Smooth muscle cell (in vitro differentiated cells): ENCODE data around the gene ZEB2. TPM values are rescaled to one million over a fixed set of nuclear protein-coding genes. Genes with fewer than 3 reads are reported as not detected.

Experiments
- DNase-seq: peaks from one replicate; lab custom pipeline; 2025; ENCODE audit not compliant: unreplicated experiment; lab: John Stamatoyannopoulos, UW
- H2AFZ ChIP-seq: fragments of 200-600 bp; sonication (generic); 2 replicates; pipeline ENCODE4 v1.6.0; 2016; ENCODE audit warnings: antibody characterized with exemption, low read depth, mild to moderate bottlenecking
- H3F3A ChIP-seq: fragments of 200-600 bp; sonication (generic); 2 replicates; pipeline ENCODE4 v1.6.0; 2017; ENCODE audit warnings: antibody characterized with exemption, low read depth
- H3K27ac ChIP-seq: fragments of 200-600 bp; sonication (generic); 2 replicates; pipeline ENCODE4 v1.5.1; 2016; ENCODE audit warnings: low read depth, mild to moderate bottlenecking
- H3K27me3 ChIP-seq: fragments of 200-600 bp; sonication (generic); 2 replicates; pipeline ENCODE4 v1.6.1; 2016; ENCODE audit warnings: low read depth, mild to moderate bottlenecking
- H3K36me3 ChIP-seq: fragments of 200-600 bp; sonication (generic); 2 replicates; pipeline ENCODE4 v1.5.1; 2016; ENCODE audit warnings: low read depth
- H3K4me1 ChIP-seq: fragments of 200-600 bp; sonication (generic); 2 replicates; pipeline ENCODE4 v1.5.1; 2016; ENCODE audit warnings: low read depth
- H3K4me2 ChIP-seq: fragments of 200-600 bp; sonication (generic); 2 replicates; pipeline ENCODE4 v1.6.0; 2016; ENCODE audit warnings: mild to moderate bottlenecking
- H3K4me3 ChIP-seq: fragments of 200-600 bp; sonication (generic); 2 replicates; pipeline ENCODE4 v1.5.1; 2016; ENCODE audit warnings: mild to moderate bottlenecking
- H3K79me2 ChIP-seq: fragments of 200-600 bp; sonication (generic); 2 replicates; pipeline ENCODE4 v1.6.0; 2016; ENCODE audit warnings: low read depth, mild to moderate bottlenecking
- H3K9ac ChIP-seq: fragments of 200-600 bp; sonication (generic); 2 replicates; pipeline ENCODE4 v1.6.0; 2016; ENCODE audit warnings: low read depth
- H3K9me3 ChIP-seq: fragments of 200-600 bp; sonication (generic); replicated peaks from 2 replicates; pipeline ENCODE4 v1.5.1; 2016; ENCODE audit warnings: low read depth
- H4K20me1 ChIP-seq: fragments of 200-600 bp; sonication (generic); 2 replicates; pipeline ENCODE4 v1.6.0; 2016; ENCODE audit warnings: low read depth
- CTCF ChIP-seq: fragments of 200-600 bp; sonication (generic); IDR thresholded peaks from 2 replicates; pipeline ENCODE4 v1.5.1; 2017; ENCODE audit warnings: borderline replicate concordance, mild to moderate bottlenecking, antibody characterized with exemption; ENCODE audit not compliant: insufficient read depth, poor library complexity, severe bottlenecking
- WGBS: methylation state at CpG from one replicate; pipeline ENCODE4 v1.1.7; 2016; ENCODE audit warnings: low lambda C conversion rate; 5-methylcytosine and 5-hydroxymethylcytosine counted together
- polyA plus RNA-seq: library from polyadenylated mRNA; unstranded; fragments of >200 nt; fragmentation: Nextera tagmentation; extraction: Ambion mirVana; gene quantifications from 2 replicates; pipeline ENCODE4 v1.2.1, GENCODE V29; 2016
- total RNA-seq: library from RNA; depleted of rRNA; stranded (reverse); fragments of >200 nt; gene quantifications from 2 replicates; pipeline ENCODE4 v1.2.3, GENCODE V29; 2014

ZEB2 gene
- total and polyA plus RNA-seq, 2 experiments from 2014 or later, result 67.5 to 148 TPM

GRCh38 chr2:144389151-144389929, 130.6 kb downstream of the ZEB2 start:
- WGBS, result 84% methylated on average over 37 of the region's 37 CpGs
- Histone ChIP-seq H2AFZ (no peak overlapping the region), H3K9me3 (no peaks in the 10 kb centered on the region), H3K4me1 (no peaks in the 10 kb centered on the region), H3K4me2 (no peak overlapping the region), H3K79me2 (peaks cover 5% of the 10 kb centered on the region), H3K27me3 (no peaks in the 10 kb centered on the region), H4K20me1 (peaks cover 11% of the 10 kb centered on the region), H3K4me3 (peak overlapping the region; percentile 34), H3K27ac (no peak overlapping the region), H3K9ac (no peak overlapping the region), H3F3A (peaks cover 34% of the 10 kb centered on the region), H3K36me3 (peaks cover 26% of the 10 kb centered on the region)
- DNase-seq, result no peak
- TF ChIP-seq CTCF, result no peak

- Histone ChIP-seq H3K9me3 (no peaks in the 10 kb centered on the region), H2AFZ (no peak overlapping the region), H3K27ac (peak overlapping the region; percentile 22), H3K79me2 (no peaks in the 10 kb centered on the region), H3K4me2 (no peak overlapping the region), H3K36me3 (no peaks in the 10 kb centered on the region), H3K9ac (no peak overlapping the region), H3K4me3 (no peak overlapping the region), H4K20me1 (no peaks in the 10 kb centered on the region), H3K27me3 (no peaks in the 10 kb centered on the region), H3F3A (peaks cover 28% of the 10 kb centered on the region), H3K4me1 (no peaks in the 10 kb centered on the region)
- 92% methylated on average over 1 of the region's 1 CpG for WGBS
- no peak for DNase-seq
- no peak for TF ChIP-seq CTCF
Measured at GRCh38 chr2:144385381-144385780, 134.5 kb downstream of the ZEB2 start.

GRCh38 chr2:144383571-144384100, 136.3 kb downstream of the ZEB2 start:
- no peak for DNase-seq
- Histone ChIP-seq H3K79me2 (no peaks in the 10 kb centered on the region), H3F3A (peaks cover 24% of the 10 kb centered on the region), H4K20me1 (no peaks in the 10 kb centered on the region), H3K27ac (peak overlapping the region; percentile 20), H3K9me3 (no peaks in the 10 kb centered on the region), H2AFZ (no peak overlapping the region), H3K4me2 (no peak overlapping the region), H3K4me3 (no peak overlapping the region), H3K36me3 (no peaks in the 10 kb centered on the region), H3K27me3 (no peaks in the 10 kb centered on the region), H3K9ac (no peak overlapping the region), H3K4me1 (no peaks in the 10 kb centered on the region)
- no peak for TF ChIP-seq CTCF
- WGBS, result 92% methylated on average over 4 of the region's 4 CpGs
